Endothelial cell of umbilical vein (primary cell): ENCODE data around the gene PRR16. TPM values are rescaled to one million over a fixed set of nuclear protein-coding genes. Genes with fewer than 3 reads are reported as not detected.

Experiments used
- BruUV-seq: library from RNA; stranded (reverse); fragments of 400-500 nt; replicated peaks from 2 replicates; lab custom pipeline; 2021; lab: Mats Ljungman, UMichigan
- CTCF ChIA-PET: fragments of 300-600, 350-600 bp; sonication (Branson Sonifier 250); formaldehyde crosslinking; loops from one replicate; lab custom pipeline; 2021; ENCODE audit warnings: antibody characterized with exemption, inconsistent platforms; lab: Charles Lee
- POLR2A ChIA-PET: fragments of 300-600, 350-600 bp; sonication (Branson Sonifier 250); formaldehyde crosslinking; loops from one replicate; lab custom pipeline; 2021; ENCODE audit warnings: antibody characterized with exemption, inconsistent platforms; lab: Charles Lee
- DNase-seq: peaks from one replicate; pipeline ENCODE4 v3.0.0-alpha.2; 2011; ENCODE audit warnings: low read depth, low spot score
- FAIRE-seq: peaks from 2 replicates; lab custom pipeline; 2011; peaks lifted over from hg19 to GRCh38; lab: Jason Lieb, UNC
- H2AFZ ChIP-seq: 2 replicates; pipeline ENCODE4 v1.6.0; 2012; ENCODE audit warnings: low read depth, low read length, control low read depth, inconsistent platforms
- H3K27ac ChIP-seq: 2 replicates; pipeline ENCODE4 v1.5.1; 2011; ENCODE audit warnings: low read depth, mild to moderate bottlenecking, control low read depth, low read length, moderate library complexity; ENCODE audit not compliant: insufficient read depth
- H3K27me3 ChIP-seq, 2 experiments: 2 replicates each; pipeline versions ENCODE4 v1.6.0 to v1.6.1; 2011; ENCODE audit warnings: low read length in 2 of 2, mixed read lengths in 1 of 2; ENCODE audit not compliant: control insufficient read depth in 2 of 2, insufficient read depth in 2 of 2
- H3K36me3 ChIP-seq, 2 experiments: 2 replicates in 1 of 2; 3 replicates in 1 of 2; pipeline ENCODE4 v1.5.1; 2011; ENCODE audit warnings: low read length in 2 of 2, mild to moderate bottlenecking in 1 of 2, moderate library complexity in 1 of 2; ENCODE audit not compliant: control insufficient read depth in 2 of 2, insufficient read depth in 2 of 2; ENCODE audit errors: extremely low read depth in 1 of 2
- H3K4me1 ChIP-seq: 3 replicates; pipeline ENCODE4 v1.5.1; 2011; ENCODE audit warnings: mild to moderate bottlenecking, low read length; ENCODE audit not compliant: control insufficient read depth, insufficient read depth; ENCODE audit errors: extremely low read depth
- H3K4me2 ChIP-seq: 2 replicates; pipeline ENCODE4 v1.6.1; 2011; ENCODE audit warnings: low read length, control low read depth, mixed read lengths; ENCODE audit not compliant: insufficient read depth
- H3K4me3 ChIP-seq, 3 experiments: fragments of 200-600 bp in 1 of 3; sonication (generic), shearing (Covaris generic) in 1 of 3; replicated peaks in 1 of 3; 2 replicates each; pipeline ENCODE4 v1.5.1; 2011 to 2016; ENCODE audit warnings: control low read depth in 3 of 3, low read length in 3 of 3, mild to moderate bottlenecking in 2 of 3, inconsistent platforms in 1 of 3, low read depth in 1 of 3, moderate library complexity in 1 of 3; ENCODE audit not compliant: insufficient read depth in 1 of 3
- H3K79me2 ChIP-seq: 2 replicates; pipeline ENCODE4 v1.6.0; 2012; ENCODE audit warnings: low read length, inconsistent platforms; ENCODE audit not compliant: control insufficient read depth, insufficient read depth
- H3K9ac ChIP-seq: replicated peaks from 2 replicates; pipeline ENCODE3; 2011; ENCODE audit warnings: low read length, control low read depth; ENCODE audit not compliant: insufficient read depth; ENCODE audit errors: extremely low read depth
- H3K9me1 ChIP-seq: replicated peaks from 3 replicates; pipeline ENCODE4 v1.6.0; 2011; ENCODE audit warnings: mild to moderate bottlenecking, low read length; ENCODE audit not compliant: control insufficient read depth, insufficient read depth; ENCODE audit errors: extremely low read depth
- H3K9me3 ChIP-seq: replicated peaks from 2 replicates; pipeline ENCODE4 v1.5.1; 2012; ENCODE audit warnings: low read length, inconsistent platforms; ENCODE audit not compliant: control insufficient read depth, insufficient read depth
- H4K20me1 ChIP-seq: replicated peaks from 2 replicates; pipeline ENCODE3; 2011; ENCODE audit warnings: mild to moderate bottlenecking, low read length; ENCODE audit not compliant: control insufficient read depth, insufficient read depth; ENCODE audit errors: extremely low read depth
- EZH2 ChIP-seq: IDR thresholded peaks from 2 replicates; pipeline ENCODE4 v1.6.1; 2012; ENCODE audit warnings: borderline replicate concordance, low read depth, mild to moderate bottlenecking, moderate library complexity, low read length, inconsistent platforms; ENCODE audit not compliant: severe bottlenecking
- FOS ChIP-seq: IDR thresholded peaks from 2 replicates; pipeline ENCODE4 v1.6.1; 2011; ENCODE audit warnings: mild to moderate bottlenecking, low read length, moderate library complexity, borderline replicate concordance; ENCODE audit not compliant: insufficient read depth
- GATA2 ChIP-seq: IDR thresholded peaks from 2 replicates; pipeline ENCODE4 v1.7.0; 2011; ENCODE audit warnings: low read depth, mild to moderate bottlenecking, moderate library complexity, mixed read lengths, low read length; ENCODE audit not compliant: insufficient read length, insufficient read depth
- JUN ChIP-seq: IDR thresholded peaks from 2 replicates; pipeline ENCODE4 v1.6.1; 2011; ENCODE audit warnings: borderline replicate concordance, low read depth; ENCODE audit not compliant: insufficient read length, insufficient read depth
- MYC ChIP-seq: IDR thresholded peaks from one replicate; pipeline ENCODE4 v1.6.1; 2011; ENCODE audit warnings: mild to moderate bottlenecking, low read depth, low read length
- POLR2A ChIP-seq: IDR thresholded peaks from 2 replicates; pipeline ENCODE4 v1.6.1; 2012; ENCODE audit warnings: low read depth, mild to moderate bottlenecking, control low read depth, low read length
- POLR2AphosphoS5 ChIP-seq: IDR thresholded peaks from 2 replicates; pipeline ENCODE4 v1.6.1; 2012; ENCODE audit warnings: low read depth, mild to moderate bottlenecking, control low read depth, low read length, moderate library complexity; ENCODE audit not compliant: insufficient read depth
- dilution Hi-C: fragments of 300-500 bp; cut with MboI; formaldehyde crosslinking; loops from one replicate; pipeline ENCODE4 v1.15.0; 2019; ENCODE audit warnings: low sequenced_read_pairs; ENCODE audit not compliant: extremely low pct_ligation_motif_present
- intact Hi-C: fragments of 100-400 bp; cut with micrococcal nuclease; formaldehyde crosslinking; loops from one replicate; pipeline ENCODE4 v1.10.0; 2022
- polyA plus RNA-seq, 4 experiments: library from polyadenylated mRNA; depleted of rRNA in 3 of 4; stranded (reverse) in 3 of 4; unstranded in 1 of 4; fragments of >200 nt; gene quantifications; 2 replicates each; pipeline versions ENCODE4 v1.2.1 to v1.2.3, GENCODE V29; 2011 to 2012; ENCODE audit warnings: missing spikeins in 1 of 4
- total RNA-seq: library from RNA; stranded (reverse); gene quantifications from 2 replicates; pipeline ENCODE4 v1.2.3, GENCODE V29; 2021
- TF ChIP-seq, protein P1 (sequence below), 2 donors: IDR thresholded peaks; 1 replicate in 1 of 2; 2 replicates in 1 of 2; pipeline ENCODE4 v1.5.1; 2011; ENCODE audit warnings: low read length in 2 of 2, mild to moderate bottlenecking in 2 of 2, moderate library complexity in 2 of 2, control low read depth in 1 of 2, inconsistent platforms in 1 of 2, low read depth in 1 of 2; ENCODE audit not compliant: insufficient read depth in 1 of 2; ENCODE audit errors: extremely low read depth in 1 of 2

PRR16 gene
- total and polyA plus RNA-seq, 2 donors (not counting 3 experiments of a cell fraction or from before 2014, with no cell fraction given): 0.91 to 1.2 TPM

DNA sequence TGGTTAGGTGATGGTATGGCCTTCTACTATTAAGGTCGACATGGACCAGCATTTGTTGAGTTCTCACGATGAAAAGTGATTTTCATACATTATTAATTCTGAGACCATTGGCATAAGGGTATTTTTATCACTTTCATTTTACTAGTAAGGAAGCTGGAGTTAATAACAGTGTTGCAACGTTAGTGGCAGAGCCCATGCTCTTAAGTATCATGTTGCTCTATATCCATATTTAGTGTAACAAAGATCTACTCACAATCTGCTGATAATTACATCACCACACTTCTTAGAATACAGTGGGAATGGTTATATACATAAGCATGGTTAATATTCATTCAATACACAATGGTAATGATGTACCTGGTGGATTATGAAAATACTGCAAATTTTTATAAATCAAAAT, 81.9 kb downstream of the PRR16 start:
- no peak for TF ChIP-seq POLR2A
- no peak for TF ChIP-seq JUN
- no peak for TF ChIP-seq EZH2
- no peak for TF ChIP-seq GATA2
- intact Hi-C loops (no loop called here), dilution Hi-C loops (no loop called here)
- H3K27ac ChIP-seq: no peak overlapping the region
- H3K36me3 ChIP-seq: no peaks in the 10 kb centered on the region
- H3K9ac ChIP-seq: no peak overlapping the region
- DNase-seq (no peak), FAIRE-seq (no peak)
- BruUV-seq: no TSS peak
- H3K4me3 ChIP-seq: no peak overlapping the region
- H3K4me2 ChIP-seq: no peak overlapping the region
- H2AFZ ChIP-seq: no peak overlapping the region
- CTCF ChIA-PET: no interaction called here
- POLR2A ChIA-PET: no interaction called here
- no peaks in the 10 kb centered on the region for H3K4me1 ChIP-seq
- no peaks in the 10 kb centered on the region for H3K79me2 ChIP-seq
- H3K9me3 ChIP-seq: no peaks in the 10 kb centered on the region
- H3K9me1 ChIP-seq: no peaks in the 10 kb centered on the region
- no peaks in the 10 kb centered on the region for H3K27me3 ChIP-seq
- H4K20me1 ChIP-seq: no peaks in the 10 kb centered on the region

GRCh38 chr5:120546922-120547321, 82.8 kb downstream of the PRR16 start:
- H3K27me3 ChIP-seq: no peaks in the 10 kb centered on the region
- no peaks in the 10 kb centered on the region for H4K20me1 ChIP-seq
- no peaks in the 10 kb centered on the region for H3K9me3 ChIP-seq
- ChIA-PET POLR2A (no interaction called here), CTCF (no interaction called here)
- no TSS peak for BruUV-seq
- dilution Hi-C loops: no loop called here
- H3K79me2 ChIP-seq: no peaks in the 10 kb centered on the region
- no peaks in the 10 kb centered on the region for H3K4me1 ChIP-seq
- no peak overlapping the region for H3K4me2 ChIP-seq
- no peaks in the 10 kb centered on the region for H3K36me3 ChIP-seq
- no peak for TF ChIP-seq POLR2A
- TF ChIP-seq POLR2AphosphoS5: no peak
- no peak for TF ChIP-seq FOS
- no peak for TF ChIP-seq MYC
- TF ChIP-seq EZH2: no peak
- TF ChIP-seq GATA2: no peak
- TF ChIP-seq, protein P1, sequence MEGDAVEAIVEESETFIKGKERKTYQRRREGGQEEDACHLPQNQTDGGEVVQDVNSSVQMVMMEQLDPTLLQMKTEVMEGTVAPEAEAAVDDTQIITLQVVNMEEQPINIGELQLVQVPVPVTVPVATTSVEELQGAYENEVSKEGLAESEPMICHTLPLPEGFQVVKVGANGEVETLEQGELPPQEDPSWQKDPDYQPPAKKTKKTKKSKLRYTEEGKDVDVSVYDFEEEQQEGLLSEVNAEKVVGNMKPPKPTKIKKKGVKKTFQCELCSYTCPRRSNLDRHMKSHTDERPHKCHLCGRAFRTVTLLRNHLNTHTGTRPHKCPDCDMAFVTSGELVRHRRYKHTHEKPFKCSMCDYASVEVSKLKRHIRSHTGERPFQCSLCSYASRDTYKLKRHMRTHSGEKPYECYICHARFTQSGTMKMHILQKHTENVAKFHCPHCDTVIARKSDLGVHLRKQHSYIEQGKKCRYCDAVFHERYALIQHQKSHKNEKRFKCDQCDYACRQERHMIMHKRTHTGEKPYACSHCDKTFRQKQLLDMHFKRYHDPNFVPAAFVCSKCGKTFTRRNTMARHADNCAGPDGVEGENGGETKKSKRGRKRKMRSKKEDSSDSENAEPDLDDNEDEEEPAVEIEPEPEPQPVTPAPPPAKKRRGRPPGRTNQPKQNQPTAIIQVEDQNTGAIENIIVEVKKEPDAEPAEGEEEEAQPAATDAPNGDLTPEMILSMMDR (IDR thresholded peaks at IDR 0.05; ENCODE audit: extremely low read depth in 1 of 2, insufficient read depth in 1 of 2, low read depth in 1 of 2, low read length in 2 of 2): no peak
- no peak overlapping the region for H3K27ac ChIP-seq
- FAIRE-seq (no peak), DNase-seq (no peak)
- no peaks in the 10 kb centered on the region for H3K9me1 ChIP-seq
- intact Hi-C loops: no loop called here
- no peak overlapping the region for H3K4me3 ChIP-seq
- no peak overlapping the region for H3K9ac ChIP-seq
- H2AFZ ChIP-seq: no peak overlapping the region
